IPS-NIHi7 (cell line): ENCODE measurements around the gene SPIRE2.
"Not testable (repeated sequence)": the region's sequence is repeated elsewhere in the genome, so short reads cannot be mapped to it uniquely, and the experiment has no call there.

Experiments used
- DNase-seq: peaks from one replicate; pipeline ENCODE4 v3.0.0; 2012; ENCODE audit warnings: mixed read lengths; ENCODE audit errors: extremely low spot score

Gene SPIRE2

GRCh38 chr16:89828199-89828869 is at the start of gene SPIRE2:
Gene SPIRE2, plus strand, starts transcription at chr16:89828475. Its CDS starts 76 bp downstream, at chr16:89828551.
- DNase-seq, result peak; percentile 88

GRCh38 chr16:89779231-89779908 is 48.9 kb upstream of the SPIRE2 start:
- DNase-seq, result no peak

GRCh38 chr16:89779909-89780305 is 48.4 kb upstream of the SPIRE2 start:
- peak; percentile 27 for DNase-seq

GRCh38 chr16:89782489-89782888 is 45.8 kb upstream of the SPIRE2 start:
- no peak for DNase-seq

GRCh38 chr16:89783952-89784351 is 44.3 kb upstream of the SPIRE2 start:
- DNase-seq, result not testable (repeated sequence)

- no peak for DNase-seq
Observed at GRCh38 chr16:89784406-89784805, 43.9 kb upstream of the SPIRE2 start.

- DNase-seq, result no peak
Observed at GRCh38 chr16:89785523-89786155, 42.6 kb upstream of the SPIRE2 start.

- DNase-seq, result no peak
Observed at GRCh38 chr16:89786474-89787364, 41.6 kb upstream of the SPIRE2 start.

GRCh38 chr16:89787365-89787805 is 40.9 kb upstream of the SPIRE2 start:
- DNase-seq, result no peak

GRCh38 chr16:89791278-89791995 is 36.8 kb upstream of the SPIRE2 start:
- DNase-seq, result no peak

GRCh38 chr16:89793092-89793491 is 35.2 kb upstream of the SPIRE2 start:
- DNase-seq, result not testable (repeated sequence)

GRCh38 chr16:89793955-89794354 is 34.3 kb upstream of the SPIRE2 start:
- DNase-seq, result no peak

- no peak for DNase-seq
Observed at GRCh38 chr16:89795676-89796075, 32.6 kb upstream of the SPIRE2 start.

GRCh38 chr16:89796104-89796503 is 32.2 kb upstream of the SPIRE2 start:
- DNase-seq, result no peak

- no peak for DNase-seq
Observed at GRCh38 chr16:89798126-89798525, 30.1 kb upstream of the SPIRE2 start.

- no peak for DNase-seq
Observed at GRCh38 chr16:89798832-89799370, 29.4 kb upstream of the SPIRE2 start.

- no peak for DNase-seq
Observed at GRCh38 chr16:89801800-89802199, 26.5 kb upstream of the SPIRE2 start.

- DNase-seq, result no peak
Observed at GRCh38 chr16:89805136-89805905, 23.0 kb upstream of the SPIRE2 start.

GRCh38 chr16:89806589-89807193 is 21.6 kb upstream of the SPIRE2 start:
- DNase-seq, result not testable (repeated sequence)

- DNase-seq, result no peak
Observed at GRCh38 chr16:89808475-89808874, 19.8 kb upstream of the SPIRE2 start.
